Activated T-cell treated with anti-CD3 and anti-CD28 coated beads, Interleukin-2, amount 50 U/mL, for 1 hour (primary cell): ENCODE data around the gene CDKAL1.
"Not testable (repeated sequence)": the region's sequence is repeated elsewhere in the genome, so short reads cannot be mapped to it uniquely, and the experiment has no call there.

Source experiments
- DNase-seq: peaks from one replicate; pipeline ENCODE4 v3.0.0-alpha.2; 2020

Gene CDKAL1

DNA sequence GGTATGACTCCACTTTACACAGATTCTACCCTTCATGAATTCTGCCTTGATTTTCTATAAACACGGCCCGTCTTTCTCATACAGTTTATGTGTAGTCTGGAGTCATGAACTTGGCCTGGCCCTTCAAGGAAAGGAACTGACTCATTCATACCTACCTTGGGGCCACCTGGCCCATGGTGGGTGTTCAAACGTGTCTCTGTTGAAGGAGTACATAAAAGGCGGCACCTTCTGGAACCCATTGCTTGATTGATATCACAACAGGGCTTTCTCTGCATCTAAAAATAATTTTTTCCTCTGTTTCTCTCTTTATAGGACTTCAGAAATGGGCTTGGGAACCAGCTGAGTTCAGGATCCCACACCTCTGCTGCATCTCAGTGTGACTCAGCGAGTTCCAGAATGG, 696.3 kb downstream of the CDKAL1 start:
- DNase-seq: no peak

DNA sequence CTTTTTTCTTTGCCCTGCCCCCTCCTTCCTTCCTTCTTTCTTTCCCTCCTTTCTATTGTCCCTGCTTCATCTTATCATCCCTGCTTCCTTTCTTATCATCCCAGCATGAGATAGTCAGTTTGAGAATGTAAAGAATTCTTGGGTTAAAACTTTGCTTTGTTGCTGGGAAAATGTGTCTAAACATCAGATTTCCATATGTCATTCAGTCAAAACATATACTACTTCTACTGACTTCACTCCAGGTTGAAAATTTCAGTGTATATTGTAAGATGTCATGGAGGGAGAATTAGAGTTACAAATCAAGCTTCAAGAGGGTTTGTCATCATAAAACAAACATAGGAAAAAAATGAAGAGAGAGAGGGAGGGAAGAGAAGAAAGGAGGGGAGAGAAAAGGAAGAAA, 700.9 kb downstream of the CDKAL1 start:
- no peak for DNase-seq

DNA sequence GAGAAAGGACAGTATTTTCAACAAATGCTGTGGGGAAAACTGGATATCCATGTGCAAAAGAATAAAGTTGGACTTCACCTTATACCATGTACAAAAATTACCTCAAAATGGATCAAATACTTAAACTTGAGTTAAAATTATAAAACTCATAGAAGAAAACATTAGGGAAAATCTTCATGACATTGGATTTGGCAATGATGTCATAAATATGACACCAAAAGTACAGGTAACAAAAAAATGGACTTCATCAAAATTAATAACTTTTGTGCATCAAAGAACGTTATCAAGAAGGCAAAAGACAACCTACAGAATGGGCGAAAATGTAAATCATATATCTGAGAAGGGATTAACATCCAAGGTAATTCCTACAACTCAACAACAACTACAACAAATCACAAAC, 704.0 kb downstream of the CDKAL1 start:
- DNase-seq: no peak

DNA sequence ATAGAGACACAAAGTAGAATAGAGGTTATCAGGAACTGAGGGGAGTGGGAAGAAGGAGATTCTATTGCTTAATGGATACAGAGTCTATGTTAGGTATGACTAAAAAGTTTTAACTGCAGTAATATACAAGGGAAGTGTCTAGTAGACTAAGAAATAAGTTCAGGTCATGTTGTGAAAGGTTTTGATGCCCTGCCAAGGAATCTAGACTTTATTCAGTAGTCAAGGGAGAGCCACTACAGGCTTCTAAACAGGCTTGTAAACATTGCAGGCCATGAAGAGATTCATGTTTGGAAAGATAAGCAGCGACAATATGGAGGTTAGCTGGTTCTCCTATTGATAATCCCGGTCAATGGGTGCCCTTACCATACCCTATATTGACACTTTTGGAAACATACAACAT, 706.5 kb downstream of the CDKAL1 start:
- DNase-seq: no peak

DNA sequence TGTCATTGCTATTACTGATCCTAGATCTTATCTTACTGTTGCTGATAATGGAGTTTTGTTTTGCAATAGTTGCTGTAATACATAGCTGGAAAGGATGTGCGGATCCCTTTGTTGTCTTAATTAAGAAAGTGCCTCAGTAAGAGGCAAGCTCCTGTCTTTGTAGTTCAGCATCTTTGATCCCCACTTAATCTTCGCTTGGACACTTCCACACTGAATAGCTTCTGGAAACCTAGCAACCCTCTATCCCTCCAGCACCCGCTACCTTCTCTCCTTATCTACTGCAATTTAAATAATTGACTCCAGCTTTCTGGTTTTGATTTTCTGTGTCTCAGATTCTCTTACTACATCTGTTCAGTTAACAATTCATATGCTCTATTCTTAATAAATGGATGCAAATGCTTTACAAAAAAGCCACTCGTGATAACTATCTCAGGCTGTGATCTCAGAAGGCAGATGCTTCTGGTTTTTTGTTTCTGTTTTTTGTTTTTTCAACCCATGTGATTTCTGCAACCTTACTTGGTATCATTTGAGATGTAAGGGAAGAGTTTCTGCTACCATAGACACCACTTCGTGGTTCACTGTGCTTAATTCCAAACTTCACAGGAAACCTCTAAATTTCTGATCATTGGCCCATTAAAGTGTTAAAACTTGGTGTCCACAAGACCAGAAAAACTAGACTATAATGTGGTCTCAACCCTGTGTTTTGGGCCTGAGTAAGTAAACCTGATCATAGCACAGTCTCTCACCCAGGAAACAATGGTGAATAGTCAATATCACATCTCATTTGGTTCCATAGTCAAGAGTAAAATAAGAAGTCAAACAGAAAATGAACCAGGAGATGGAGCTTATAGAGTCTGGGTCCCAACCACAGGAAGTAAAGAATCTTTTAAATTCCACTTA, 707.2 kb downstream of the CDKAL1 start:
- DNase-seq: no peak

DNA sequence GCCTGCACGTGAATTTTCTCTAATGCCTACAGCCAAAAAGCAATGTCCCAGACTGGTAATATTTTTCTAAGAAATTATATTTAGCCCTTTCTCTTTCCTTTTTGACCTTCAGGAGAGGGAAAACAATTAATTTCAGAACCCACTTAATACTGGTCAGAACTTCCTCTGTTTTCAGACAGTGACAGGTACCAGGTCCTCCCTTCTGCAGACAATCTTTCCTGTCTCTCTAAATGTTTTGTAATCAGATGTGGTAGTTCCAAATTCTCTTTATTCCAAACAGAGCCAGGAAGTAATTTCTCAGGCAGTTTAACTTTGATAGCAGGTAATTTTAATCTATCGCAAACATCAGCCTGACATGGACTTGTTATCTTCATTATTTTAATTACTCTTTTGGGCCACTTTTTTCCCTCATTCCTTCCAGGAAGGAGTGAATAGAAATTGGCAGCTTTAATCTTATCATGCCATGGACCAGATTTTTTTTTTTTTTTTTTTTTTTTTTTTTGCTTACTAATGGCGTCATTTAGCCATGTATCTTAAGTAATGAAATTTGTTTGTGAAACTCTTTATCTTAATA, 710.7 kb downstream of the CDKAL1 start:
- DNase-seq: no peak

DNA sequence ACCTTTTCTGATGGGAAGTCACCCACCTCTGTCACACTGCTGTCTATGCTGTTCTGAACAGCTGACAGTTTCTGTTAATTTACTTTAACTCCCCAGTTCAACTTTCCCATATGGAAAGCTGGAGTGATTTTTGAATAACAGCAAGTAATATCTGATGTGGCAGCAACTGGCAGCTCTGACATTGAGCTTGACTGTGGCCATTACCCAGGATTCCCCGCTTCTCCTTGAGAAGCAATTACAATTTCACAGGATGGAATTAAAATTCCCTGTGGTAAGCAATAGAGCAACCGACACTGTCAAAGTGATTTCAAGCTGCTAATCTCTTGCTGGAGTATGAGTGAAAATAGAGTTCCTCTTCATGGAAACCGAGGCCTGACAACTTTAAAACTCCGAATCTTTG, 711.2 kb downstream of the CDKAL1 start:
- no peak for DNase-seq

DNA sequence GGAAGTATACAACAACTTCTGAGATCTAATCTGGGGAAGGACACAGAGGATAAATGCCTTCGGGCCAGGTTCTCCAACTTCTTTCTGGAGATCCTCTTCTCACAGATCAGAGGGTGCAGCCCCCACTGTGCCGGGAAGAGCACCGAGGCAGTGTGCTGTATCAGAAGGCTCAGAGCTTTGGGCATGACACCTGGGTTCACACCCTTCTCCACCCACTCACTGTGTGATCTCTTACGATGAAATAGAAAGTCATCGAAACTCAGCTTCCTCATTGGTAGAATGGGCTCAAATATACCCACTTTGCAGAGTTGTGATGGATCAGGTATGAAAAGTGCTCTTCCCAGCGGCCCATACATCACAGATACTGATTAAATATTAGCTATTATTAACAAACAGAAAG, 711.8 kb downstream of the CDKAL1 start:
- DNase-seq: no peak

DNA sequence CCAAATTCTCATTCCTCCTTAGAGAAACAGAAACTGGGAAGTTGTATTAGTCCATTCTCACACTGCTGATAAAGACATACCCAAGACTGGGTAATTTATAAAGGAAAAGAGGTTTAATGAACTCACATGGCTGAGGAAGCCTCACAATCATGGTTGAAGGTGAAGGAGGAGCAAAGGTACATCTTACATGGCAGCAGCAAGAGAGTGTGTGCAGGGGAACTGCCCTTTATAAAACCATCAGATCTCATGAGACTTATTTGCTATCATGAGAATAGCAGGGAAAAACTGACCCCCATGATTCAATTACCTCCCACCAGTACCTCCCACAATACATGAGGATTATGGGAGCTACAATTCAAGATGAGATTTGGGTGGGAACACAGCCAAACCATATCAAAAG, 720.2 kb downstream of the CDKAL1 start:
- DNase-seq: not testable (repeated sequence)

DNA sequence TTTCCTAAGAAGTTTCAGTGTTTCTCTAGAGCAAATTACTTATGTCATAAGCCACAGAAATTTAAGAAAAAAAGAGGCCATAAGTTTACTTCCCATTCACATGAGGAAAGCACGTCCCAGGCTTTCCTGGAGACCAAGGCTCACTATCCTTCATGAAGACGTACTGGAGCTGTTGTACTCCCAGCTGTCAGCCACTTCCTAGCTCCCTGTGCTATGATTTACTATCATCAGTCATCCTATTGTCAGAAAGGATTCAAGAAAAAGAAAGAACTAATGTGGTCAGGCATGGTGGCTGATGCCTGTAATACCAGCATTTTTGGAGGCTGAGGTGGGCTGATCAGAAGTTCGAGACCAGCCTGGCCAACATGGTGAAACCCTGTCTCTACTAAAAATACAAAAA, 721.9 kb downstream of the CDKAL1 start:
- no peak for DNase-seq

DNA sequence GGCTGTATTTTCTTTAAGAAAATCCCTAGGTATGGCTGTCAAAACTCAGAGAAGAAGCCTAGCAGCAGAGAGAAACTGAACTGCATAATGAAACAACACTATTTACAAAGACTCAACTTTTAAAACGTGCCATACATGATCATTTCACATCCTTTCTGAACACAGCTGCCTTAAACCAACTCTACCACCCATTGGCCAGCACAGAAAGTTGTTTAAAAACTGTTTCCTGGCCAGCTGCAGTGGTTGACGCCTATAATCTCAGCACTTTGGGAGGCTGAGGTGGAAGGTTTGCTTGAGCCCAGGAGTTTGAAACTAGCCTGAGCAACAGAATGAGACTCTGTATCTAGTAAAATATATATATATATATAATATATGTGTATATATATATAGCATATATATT, 722.9 kb downstream of the CDKAL1 start:
- DNase-seq: no peak

DNA sequence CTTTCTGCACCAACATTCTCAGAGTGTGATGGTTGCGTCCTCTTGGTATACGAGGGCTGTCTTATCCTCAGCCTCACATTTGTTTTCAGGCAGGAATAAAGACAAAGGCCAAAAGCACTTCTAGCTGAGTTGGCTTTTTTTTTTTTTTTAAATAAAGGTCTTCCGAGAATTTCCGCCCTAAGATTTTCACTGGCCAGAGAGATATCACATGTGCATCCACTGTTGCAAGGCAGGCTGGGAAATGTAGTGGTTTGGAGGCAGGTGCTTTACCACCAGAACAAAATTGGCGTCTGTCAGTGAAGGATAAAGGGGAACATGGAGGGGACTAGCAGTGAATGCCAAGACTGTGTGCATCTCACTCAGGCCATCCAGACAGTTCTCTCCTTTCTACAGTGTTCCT, 724.4 kb downstream of the CDKAL1 start:
- DNase-seq: no peak

DNA sequence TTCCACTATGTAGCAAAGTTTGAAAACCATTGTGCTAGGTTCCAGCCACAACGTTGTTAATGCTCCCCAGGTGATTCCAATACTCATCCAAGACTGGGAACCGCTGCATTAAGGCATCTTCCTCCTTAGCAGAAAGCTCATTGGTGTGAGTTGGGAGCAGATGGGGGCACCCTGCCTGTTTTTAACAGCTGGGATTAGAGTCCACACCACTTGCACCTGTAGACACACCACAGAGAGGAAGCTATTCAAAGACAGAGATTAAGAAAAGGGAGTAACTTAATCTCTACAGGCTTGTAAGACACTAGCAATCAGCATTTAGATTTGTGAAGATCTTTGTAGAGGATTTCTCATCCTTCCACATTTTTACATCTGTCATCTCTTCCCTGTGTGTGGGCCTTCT, 725.4 kb downstream of the CDKAL1 start:
- DNase-seq: no peak

DNA sequence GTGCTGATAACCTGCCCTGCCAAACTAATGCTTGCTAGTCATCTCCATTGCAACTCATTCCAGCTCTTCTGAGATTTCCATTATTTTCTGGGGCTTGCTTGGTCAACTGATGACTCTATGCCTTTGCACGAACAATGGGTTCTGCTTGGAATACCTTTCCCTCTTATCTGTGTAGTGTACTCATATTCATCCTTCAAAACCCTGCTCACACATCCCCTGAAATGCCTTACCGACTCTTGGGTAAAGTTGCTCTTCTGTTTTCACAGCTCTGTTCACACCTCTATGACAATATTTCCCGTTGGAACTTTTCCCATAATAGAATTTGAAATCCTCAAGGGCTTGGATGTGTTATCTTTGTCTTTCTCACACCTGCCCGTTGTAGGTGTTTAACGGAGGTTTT, 728.2 kb downstream of the CDKAL1 start:
- DNase-seq: no peak

DNA sequence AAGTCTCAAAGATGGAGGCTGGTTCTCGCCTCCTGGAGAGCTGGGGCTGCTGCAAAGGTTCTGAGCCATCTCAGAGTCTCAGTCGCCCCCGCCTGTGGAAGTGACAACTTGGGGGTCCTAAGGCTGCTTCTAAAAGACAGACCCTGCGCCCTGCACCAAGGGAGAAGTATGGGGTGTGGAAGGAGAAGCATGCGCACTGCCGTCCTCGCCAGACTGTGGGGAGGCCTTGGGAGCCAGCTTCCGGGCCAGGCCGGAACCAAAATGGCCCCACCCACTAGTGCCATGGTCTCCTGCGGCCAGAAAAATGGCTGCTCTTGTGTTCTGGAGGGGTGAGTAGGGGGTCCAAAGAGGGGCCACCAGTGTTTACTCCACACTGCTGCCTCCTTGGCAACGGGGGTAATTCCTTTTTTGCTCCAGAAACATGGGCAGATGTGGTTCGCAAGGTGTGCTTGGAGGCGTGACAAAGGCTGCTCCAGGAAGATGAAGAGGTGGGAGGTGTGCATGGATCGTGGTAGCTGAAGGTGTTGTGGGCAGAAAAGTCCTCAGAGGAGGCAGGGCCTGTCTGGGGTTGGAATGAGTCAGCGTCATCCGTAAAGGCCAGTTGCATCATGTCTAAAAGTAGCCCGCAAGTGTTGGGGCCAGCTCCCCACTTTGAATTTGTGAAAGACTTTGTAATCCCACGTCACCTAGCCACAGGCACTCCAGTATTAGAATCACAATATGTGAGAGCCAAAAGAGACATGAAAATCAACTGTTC, 729.5 kb downstream of the CDKAL1 start:
- no peak for DNase-seq

DNA sequence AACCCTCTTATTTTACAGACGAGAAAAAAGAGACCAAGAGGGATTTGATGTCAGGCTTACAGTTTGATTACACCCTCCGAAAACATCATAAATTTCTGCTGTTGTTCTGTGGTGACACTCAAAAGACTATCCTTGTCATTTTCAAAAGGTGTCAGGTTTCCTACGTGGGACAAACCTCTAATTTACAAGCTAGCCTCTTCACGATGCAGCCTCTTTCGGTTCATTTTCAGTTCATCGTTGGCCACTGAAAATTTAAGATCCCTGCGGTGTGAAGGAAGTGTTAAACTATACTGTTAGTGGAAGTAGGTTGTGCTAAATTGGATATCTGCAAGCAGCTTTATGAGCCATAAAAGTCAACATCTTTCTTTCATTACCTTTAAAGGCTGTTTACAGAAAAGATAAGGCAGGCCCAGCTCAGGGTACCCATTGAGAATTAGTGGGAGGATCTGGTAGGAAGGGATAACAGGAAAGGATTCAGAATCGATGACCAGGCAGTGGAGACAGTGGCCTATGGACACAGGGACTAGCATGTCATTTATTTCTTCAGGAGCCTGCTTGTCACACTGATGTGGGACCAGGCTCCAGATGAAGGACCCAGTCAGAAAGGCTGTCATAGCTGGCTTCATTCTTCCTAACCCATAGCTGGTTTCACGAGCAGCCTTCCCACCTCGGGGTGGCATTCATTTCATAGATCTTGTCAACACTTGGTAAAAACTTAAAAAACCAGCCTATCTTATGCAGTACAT, 730.2 kb downstream of the CDKAL1 start:
- DNase-seq: no peak

DNA sequence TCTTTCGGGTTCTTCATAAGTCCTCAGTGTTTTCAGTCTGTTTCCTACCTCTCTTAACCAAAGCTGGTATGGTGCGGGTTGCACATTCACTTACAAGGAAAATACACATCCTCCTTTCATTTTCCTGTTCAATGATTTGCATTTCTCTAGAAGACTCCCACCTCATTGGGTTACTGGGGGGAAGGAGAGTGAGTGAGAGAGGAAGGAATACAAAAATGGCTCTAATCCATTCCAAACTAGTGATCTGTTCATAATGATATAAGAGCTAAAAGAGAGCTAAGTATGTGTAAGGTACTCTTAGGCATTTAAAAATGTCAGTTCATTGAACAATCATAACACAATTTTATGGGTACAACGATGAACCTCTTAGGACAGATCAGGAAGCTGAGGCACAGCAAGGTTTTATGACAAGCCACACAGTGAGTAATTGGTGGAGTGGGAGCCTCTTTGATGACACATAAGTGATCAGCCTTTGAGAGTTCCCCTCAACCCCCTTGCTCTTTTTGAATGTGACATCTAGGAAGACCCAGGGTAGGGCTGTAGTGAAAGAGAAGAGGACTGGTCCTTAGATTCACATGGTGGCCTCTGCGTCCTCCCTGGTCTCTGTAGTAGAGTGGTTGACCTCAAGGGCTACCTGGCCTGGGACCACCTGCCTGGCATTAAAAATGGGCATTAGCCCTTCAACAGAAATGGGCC, 730.9 kb downstream of the CDKAL1 start:
- DNase-seq: no peak

DNA sequence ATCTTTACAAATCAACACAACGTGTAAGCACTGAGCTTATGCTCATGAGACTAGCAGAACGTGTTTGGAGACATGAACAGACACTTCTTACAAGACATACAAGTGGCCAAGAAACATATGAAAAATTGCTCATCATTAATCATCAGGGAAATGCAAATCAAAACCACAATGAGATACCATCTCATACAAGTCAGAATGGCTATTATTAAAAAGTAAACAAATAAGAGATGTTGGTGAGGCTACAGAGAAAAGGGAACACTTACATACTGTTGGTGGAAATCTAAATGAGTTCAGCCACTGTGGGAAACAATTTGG, 731.4 kb downstream of the CDKAL1 start:
- no peak for DNase-seq

DNA sequence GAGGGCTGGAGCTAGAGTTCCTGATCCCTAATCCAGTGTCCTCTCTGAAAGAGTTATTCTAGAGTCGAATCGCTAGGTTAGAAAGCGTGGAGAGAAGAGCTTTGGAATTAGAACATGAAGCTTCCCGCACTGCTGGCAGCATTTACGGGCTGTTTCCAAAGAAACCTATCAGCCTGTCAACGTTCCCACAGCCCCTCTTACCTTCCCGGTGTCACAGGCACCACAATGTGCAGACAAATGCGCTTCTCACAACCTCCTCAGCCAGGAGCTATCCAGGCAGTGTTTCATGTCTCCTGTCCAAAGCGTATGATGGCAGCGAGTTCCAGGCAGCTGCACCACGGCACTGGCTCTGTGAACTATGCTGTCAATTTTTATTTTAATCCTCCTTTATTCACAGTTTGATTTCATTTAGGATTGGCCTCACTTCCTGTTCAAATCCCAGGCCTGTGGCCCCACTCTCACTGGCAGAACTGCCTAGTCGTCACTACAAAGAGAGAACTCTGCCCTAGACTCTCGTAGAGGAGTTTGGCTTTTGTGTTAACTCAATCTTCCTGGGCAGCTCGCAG, 736.5 kb downstream of the CDKAL1 start:
- no peak for DNase-seq

DNA sequence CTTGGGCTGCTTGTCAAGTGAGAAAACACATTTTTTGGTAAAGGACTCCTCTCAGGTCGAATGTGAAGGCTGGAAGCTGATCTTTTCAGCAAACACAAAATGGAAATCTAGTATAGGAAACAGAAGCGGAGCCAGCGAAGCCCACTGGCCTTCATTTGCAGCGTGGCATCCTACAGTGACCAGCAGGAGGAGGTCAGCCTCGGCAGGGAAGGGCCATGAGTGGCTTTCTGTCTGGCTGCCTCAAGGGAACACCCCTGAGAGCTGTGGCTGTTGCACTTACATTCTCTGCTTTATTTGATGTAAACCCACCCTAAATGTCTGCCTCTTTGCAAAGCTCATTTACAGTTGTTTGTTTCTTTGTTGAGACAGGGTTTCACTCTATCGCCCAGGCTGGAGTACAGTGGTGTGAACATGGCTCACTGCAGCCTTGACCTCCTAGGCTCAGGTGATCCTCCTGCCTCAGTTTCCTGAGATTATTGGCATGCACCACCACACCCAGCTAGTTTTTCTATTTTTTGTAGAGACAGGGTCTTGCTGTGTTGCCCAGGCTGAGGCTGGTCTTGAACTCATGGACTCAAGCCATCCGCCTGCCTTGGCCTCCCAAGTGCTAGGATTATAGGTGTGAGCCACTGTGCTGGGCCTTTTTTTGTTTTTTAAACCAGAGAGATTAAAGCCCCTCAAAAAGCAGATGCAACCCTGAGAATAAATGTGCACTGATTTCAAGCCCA, 737.3 kb downstream of the CDKAL1 start:
- no peak for DNase-seq

DNA sequence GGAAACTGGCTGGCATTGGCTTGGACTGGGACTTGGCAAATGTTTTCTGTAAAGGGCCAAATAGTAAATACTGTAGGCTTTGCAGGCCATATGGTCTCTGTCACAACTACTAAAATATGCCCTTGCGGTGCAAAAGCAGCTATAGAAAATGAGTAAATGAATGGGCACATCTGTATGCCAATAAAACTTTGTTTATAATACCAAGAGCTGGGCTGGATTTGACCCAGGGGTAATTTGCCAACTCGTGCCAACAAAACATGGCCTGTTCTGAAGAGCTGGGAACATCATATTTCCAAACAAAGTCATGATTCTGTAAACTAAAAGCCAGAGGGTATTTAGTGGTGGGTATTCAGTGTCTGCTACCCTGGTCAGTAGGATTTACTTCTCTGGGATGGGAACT, 739.2 kb downstream of the CDKAL1 start:
- no peak for DNase-seq

DNA sequence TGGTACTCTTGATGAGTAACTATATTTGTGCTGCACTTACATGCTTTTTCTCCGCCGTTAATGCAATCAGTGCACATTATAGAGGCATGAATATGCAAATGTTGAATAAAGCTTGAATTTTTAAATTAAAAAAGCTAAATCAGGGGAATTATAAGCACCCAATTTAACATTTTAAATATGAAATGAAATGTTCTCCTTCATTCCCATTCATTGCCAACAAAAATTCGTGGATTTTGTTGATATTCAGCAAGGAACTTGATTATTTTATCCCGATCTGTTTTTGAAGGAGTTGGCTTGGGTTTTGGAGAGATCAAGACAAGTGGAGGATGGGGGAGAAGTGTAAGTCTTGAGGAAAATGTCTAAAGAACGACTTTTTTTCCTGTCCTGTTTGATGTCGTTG, 740.6 kb downstream of the CDKAL1 start:
- DNase-seq: no peak
